ENCODE data around the gene FRAS1. TPM values are rescaled to one million over a fixed set of nuclear protein-coding genes. Genes with fewer than 3 reads are reported as not detected.
A peak's percentile ranks its signal among the peaks of the same experiment; 100 is the strongest.

The FRAS1 gene
- total and polyA plus RNA-seq, 9 of the 15 experiments (the other 6 are each of a cell fraction or from before 2014, with no cell fraction given): under 0.01 to 0.11 (median 0.04) TPM; not detected in 2

DNA sequence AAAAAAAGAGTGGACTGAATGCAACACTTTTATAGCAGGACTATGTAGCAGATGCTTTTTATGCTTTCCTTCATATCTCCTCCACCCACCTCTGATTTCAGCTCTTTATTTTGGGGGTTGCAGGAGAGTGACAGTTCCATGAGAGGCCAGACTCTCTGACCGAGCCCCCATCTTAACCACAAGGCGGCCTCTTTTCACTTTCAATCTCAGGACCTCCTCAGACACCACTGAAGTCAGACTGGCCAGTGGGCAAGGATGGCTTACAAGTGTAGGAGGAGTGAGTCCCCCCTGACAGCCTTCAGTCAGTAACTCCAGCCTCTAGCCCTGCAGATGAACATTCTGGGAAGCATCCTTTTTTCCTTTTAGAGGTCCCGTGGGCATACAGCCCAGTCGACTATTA is 140.8 kb downstream of the FRAS1 start:
- H3K4me2 ChIP-seq (ENCODE audit: insufficient read depth, low read length): no peak overlapping the region
- no peak overlapping the region for H2AFZ ChIP-seq (ENCODE audit: low read depth, low read length)
- no peaks in the 10 kb centered on the region for H3K9me3 ChIP-seq (replicated peaks; ENCODE audit: control insufficient read depth, insufficient read depth, low read depth, low read length)
- no peak for FAIRE-seq
- ChIA-PET CTCF (ENCODE audit: low intra/inter-chr PET ratio) (no interaction called here), POLR2A (no interaction called here)
- H3K36me3 ChIP-seq (ENCODE audit: control insufficient read depth, insufficient read depth, low read length): no peaks in the 10 kb centered on the region
- H3K27me3 ChIP-seq (ENCODE audit: control insufficient read depth in 2 of 2, insufficient read depth in 2 of 2, low read length in 2 of 2): no peaks in the 10 kb centered on the region; a peak in 1 of 5 replicates
- no peaks in the 10 kb centered on the region for H3K9me1 ChIP-seq (ENCODE audit: control insufficient read depth, insufficient read depth, low read length)
- intact Hi-C loops (cut with micrococcal nuclease) (loop anchor here (10.0 kb wide), 1 partner anchor 317 kb away; no protein-coding TSS in a partner anchor), in situ Hi-C loops (cut with MboI) (no loop called here)
- no peak overlapping the region for H3K27ac ChIP-seq (ENCODE audit: extremely low read depth, low read depth, low read length)
- H3K9ac ChIP-seq (ENCODE audit: insufficient read depth in 1 of 2, low read depth in 2 of 2, low read length in 2 of 2): no peak overlapping the region
- BruUV-seq (replicated peaks): no TSS peak
- no peaks in the 10 kb centered on the region for H3K4me1 ChIP-seq (replicated peaks in 1 of 2; ENCODE audit: control insufficient read depth in 2 of 2, insufficient read depth in 2 of 2, low read length in 2 of 2)
- no peak overlapping the region for H3K4me3 ChIP-seq
- H3K79me2 ChIP-seq (ENCODE audit: control insufficient read depth, insufficient read depth, low read length): no peaks in the 10 kb centered on the region
- ATAC-seq: peak; percentile 62; the same call in 2 of the 3 replicates
- H4K20me1 ChIP-seq (replicated peaks; ENCODE audit: control insufficient read depth, insufficient read depth, low read length): no peaks in the 10 kb centered on the region
- WGBS (ENCODE audit: insufficient coverage, low coverage, missing lambda C conversion rate): 0% methylated on average over 4 of the region's 4 CpGs
- TF ChIP-seq, protein P1, sequence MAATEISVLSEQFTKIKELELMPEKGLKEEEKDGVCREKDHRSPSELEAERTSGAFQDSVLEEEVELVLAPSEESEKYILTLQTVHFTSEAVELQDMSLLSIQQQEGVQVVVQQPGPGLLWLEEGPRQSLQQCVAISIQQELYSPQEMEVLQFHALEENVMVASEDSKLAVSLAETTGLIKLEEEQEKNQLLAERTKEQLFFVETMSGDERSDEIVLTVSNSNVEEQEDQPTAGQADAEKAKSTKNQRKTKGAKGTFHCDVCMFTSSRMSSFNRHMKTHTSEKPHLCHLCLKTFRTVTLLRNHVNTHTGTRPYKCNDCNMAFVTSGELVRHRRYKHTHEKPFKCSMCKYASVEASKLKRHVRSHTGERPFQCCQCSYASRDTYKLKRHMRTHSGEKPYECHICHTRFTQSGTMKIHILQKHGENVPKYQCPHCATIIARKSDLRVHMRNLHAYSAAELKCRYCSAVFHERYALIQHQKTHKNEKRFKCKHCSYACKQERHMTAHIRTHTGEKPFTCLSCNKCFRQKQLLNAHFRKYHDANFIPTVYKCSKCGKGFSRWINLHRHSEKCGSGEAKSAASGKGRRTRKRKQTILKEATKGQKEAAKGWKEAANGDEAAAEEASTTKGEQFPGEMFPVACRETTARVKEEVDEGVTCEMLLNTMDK (IDR thresholded peaks at IDR 0.05; ENCODE audit: borderline replicate concordance, insufficient read depth, low read depth, low read length, poor library complexity, severe bottlenecking): peak; percentile 3
- peak in 1 of 3 experiments; percentile 24; a peak in 1 of 6 replicates for TF ChIP-seq CTCF (IDR thresholded peaks at IDR 0.05 in 2 of 3, conservative IDR thresholded peaks at IDR 0.05 in 1 of 3; ENCODE audit: insufficient read depth in 2 of 3, low read depth in 1 of 3, low read length in 3 of 3)
- TF ChIP-seq GTF2F1 (IDR thresholded peaks at IDR 0.05; ENCODE audit: low read depth, low read length): no peak
- peak in 1 of 4 experiments; percentile 10 for DNase-seq (ENCODE audit: extremely low read depth in 1 of 4, low spot score in 3 of 4)
